ENCODE data around the gene CFAP61.

CFAP61 gene

GRCh38 chr20:20375862-20376261 lies 323.5 kb downstream of the CFAP61 start:
- no peak overlapping the region for H3K4me3 ChIP-seq (ENCODE audit: low read depth, low read length)
- TF ChIP-seq CTCF (IDR thresholded peaks at IDR 0.05; ENCODE audit: borderline replicate concordance, insufficient read depth, low read depth, low read length) = no peak

GRCh38 chr20:20386192-20386591 lies 333.9 kb downstream of the CFAP61 start:
- H3K4me3 ChIP-seq (ENCODE audit: low read depth, low read length) = no peak overlapping the region
- TF ChIP-seq CTCF (IDR thresholded peaks at IDR 0.05; ENCODE audit: borderline replicate concordance, insufficient read depth, low read depth, low read length) = no peak

GRCh38 chr20:20390393-20390792 lies 338.1 kb downstream of the CFAP61 start:
- no peak overlapping the region for H3K4me3 ChIP-seq (ENCODE audit: low read depth, low read length)
- no peak for TF ChIP-seq CTCF (IDR thresholded peaks at IDR 0.05; ENCODE audit: borderline replicate concordance, insufficient read depth, low read depth, low read length)

GRCh38 chr20:20391115-20391514 lies 338.8 kb downstream of the CFAP61 start:
- H3K4me3 ChIP-seq (ENCODE audit: low read depth, low read length) = no peak overlapping the region
- no peak for TF ChIP-seq CTCF (IDR thresholded peaks at IDR 0.05; ENCODE audit: borderline replicate concordance, insufficient read depth, low read depth, low read length)

GRCh38 chr20:20391766-20392165 lies 339.4 kb downstream of the CFAP61 start:
- no peak for TF ChIP-seq CTCF (IDR thresholded peaks at IDR 0.05; ENCODE audit: borderline replicate concordance, insufficient read depth, low read depth, low read length)
- H3K4me3 ChIP-seq (ENCODE audit: low read depth, low read length) = no peak overlapping the region

- TF ChIP-seq CTCF (IDR thresholded peaks at IDR 0.05; ENCODE audit: borderline replicate concordance, insufficient read depth, low read depth, low read length) = no peak
Measured at GRCh38 chr20:20393207-20394120, 341.1 kb downstream of the CFAP61 start.

GRCh38 chr20:20395087-20395486 lies 342.8 kb downstream of the CFAP61 start:
- H3K4me3 ChIP-seq (ENCODE audit: low read depth, low read length) = no peak overlapping the region

More at GRCh38 chr20:20393207-20394120, 341.1 kb downstream of the CFAP61 start:
- no peak overlapping the region for H3K4me3 ChIP-seq (ENCODE audit: low read depth, low read length)

More at GRCh38 chr20:20395087-20395486, 342.8 kb downstream of the CFAP61 start:
- no peak for TF ChIP-seq CTCF (IDR thresholded peaks at IDR 0.05; ENCODE audit: borderline replicate concordance, insufficient read depth, low read depth, low read length)
